HG03196 (cell line): ENCODE results near the gene ENPEP.

Experiments used
- ATAC-seq: cut with Tn5 transposase; IDR thresholded peaks from one replicate; pipeline ENCODE4 v1.9.1; 2021; ENCODE audit not compliant: unreplicated experiment

ENPEP gene

GRCh38 chr4:110597582-110597981 lies 121.6 kb downstream of the ENPEP start:
- no peak for ATAC-seq

GRCh38 chr4:110602061-110602460 lies 126.1 kb downstream of the ENPEP start:
- no peak for ATAC-seq

DNA sequence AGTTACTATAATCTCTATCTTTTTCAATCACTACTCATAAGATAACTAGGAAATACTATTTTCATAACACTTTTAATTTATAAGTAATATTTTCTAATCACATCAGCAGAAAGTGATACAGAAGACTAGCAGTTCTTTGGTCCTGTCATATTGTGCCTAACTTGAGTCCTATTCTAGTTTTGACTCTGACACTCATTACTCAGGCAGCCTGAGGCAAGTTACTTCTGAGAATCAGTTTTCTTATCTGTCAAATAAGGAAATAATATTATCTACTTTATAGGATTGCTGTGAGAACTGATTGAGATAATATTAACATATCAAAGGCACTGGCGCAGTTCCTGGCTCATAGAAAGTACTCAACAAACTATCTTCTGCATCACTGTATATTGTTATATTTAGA lies 129.1 kb downstream of the ENPEP start:
- no peak for ATAC-seq

GRCh38 chr4:110609044-110609750 lies 133.2 kb downstream of the ENPEP start:
- no peak for ATAC-seq

GRCh38 chr4:110610620-110610939 lies 134.6 kb downstream of the ENPEP start:
- peak; percentile 6 for ATAC-seq

DNA sequence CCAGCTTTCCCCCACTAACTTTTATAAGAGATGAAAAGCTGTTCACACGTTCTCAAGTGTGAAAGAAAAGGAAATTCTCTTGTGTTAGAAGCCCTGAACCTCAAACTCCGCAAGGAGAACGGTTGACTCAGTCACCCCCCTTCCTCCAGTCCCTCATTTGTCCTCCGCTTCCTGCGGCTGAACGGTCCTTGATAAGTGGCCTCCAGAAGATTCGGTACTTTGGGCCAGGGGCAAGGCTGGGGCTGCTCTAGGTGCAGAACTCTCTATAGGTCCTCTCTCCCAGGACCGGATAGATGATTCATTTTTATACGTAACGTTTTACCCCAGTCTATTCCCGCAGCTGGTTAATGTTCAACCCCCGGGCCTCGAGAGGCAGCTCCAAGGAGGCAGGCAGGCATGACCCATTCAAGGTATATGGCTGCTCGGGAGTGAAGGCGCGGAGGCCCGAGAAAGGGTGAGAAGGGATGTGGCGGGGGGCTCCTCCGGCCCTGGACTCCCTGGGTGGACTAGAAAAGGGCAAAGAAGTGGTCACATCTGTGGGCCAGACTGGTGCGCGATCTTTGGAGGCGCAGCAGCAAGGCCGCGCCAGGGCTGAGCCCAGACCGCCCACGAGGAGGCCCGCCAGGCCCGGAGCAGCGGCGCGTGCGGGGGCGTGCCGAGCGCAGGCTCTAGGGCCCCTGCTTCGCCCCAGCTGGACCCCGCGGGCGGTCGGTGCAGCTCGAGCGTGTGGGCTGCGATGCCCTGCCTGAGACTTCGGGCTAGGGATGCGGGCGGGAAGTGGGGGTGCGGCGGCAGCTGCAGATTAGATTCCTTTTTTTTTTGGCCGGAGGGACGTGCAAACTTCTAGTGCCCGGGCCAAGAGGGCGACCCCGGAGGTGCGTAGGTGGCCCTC lies 135.2 kb downstream of the ENPEP start:
- peak; percentile 90 for ATAC-seq

DNA sequence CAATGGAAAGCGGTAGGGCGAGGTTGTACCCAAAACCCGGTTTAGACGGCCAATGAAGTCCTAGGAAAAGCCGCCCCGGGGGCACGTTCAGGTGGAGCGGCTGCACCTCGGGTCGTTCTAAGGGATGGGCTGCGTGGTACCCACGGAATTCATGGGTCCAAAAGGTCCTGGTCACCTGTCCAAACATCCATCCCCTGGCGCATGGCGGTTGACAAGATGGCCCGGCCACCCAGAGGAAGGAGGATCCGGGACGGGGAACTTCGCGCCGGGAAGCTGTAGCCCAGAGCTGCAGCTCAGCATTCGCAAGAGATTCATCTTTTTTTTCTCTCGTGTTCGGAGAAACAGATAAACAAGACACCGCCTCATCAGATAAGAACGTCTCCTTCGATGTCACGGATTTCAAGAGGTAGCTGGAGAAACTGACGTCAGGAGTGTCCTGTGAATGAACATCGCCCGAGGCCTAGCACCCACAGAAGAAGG lies 136.1 kb downstream of the ENPEP start:
- no peak for ATAC-seq

GRCh38 chr4:110612631-110613269 lies 136.8 kb downstream of the ENPEP start:
- no peak for ATAC-seq

DNA sequence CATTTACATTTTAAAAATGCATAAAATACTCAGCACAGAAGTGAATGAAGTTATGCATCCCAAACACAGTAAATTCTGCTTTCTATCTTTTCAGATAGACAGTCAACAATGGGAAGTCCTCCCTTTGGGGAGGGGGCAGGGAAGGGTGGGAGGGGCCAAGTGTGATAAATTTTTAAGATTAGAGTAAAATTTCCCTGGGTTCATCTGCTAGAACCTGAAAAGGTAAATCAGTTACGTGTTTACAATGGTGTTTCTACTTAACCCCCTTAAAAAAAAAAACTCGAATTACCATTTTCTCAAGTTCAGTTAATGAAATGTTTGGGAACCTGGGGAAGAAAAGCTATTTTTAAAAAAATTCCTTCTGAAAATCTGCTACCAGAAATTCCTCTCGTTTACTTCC lies 137.8 kb downstream of the ENPEP start:
- no peak for ATAC-seq

- no peak for ATAC-seq
Measured at GRCh38 chr4:110614173-110614963, 138.4 kb downstream of the ENPEP start.
